ENCODE data around the gene TMEM132E. TPM values are rescaled to one million over a fixed set of nuclear protein-coding genes. Genes with fewer than 3 reads are reported as not detected.
A peak's percentile ranks its signal among the peaks of the same experiment; 100 is the strongest.

TMEM132E gene
- total and polyA plus RNA-seq, 2 of the 4 experiments (the other 2 are of a cell fraction): not detected

DNA sequence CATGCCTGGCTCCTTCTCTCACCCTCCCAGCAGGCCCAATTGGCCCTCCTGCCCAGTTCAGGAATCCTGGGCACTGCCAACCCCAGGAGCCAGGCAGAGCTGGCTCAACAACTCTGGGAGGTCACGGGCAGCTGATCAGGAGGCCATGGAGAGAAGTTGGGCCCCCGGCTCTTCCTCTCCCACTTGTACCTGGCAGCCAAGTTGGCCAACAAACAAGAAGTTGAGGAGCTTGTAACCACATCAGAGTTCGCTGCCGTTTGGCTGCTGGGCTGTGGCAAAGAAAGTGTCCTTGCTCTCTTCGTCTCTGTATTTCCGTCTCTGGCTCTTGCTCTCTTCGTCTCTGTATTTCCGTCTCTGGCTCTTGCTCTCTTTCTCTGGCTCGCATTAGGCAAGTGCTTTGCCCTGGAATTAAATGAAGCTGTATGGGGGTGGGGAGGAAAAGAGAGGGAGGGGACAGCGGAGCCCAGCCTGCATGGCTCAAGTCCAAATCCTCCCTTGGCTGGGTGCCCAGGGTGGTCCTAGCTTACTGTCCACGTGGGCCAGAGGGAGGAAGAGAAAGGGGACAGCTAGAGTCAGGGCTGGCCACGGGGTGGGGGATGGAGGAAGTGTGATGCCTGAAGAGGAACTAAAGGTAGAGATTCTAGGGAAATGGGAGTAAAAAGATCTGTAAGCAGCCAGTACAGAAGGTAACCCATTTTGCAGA, 7.8 kb upstream of the TMEM132E start:
- CTCF ChIA-PET: no interaction called here
- H2BK15ac ChIP-seq (ENCODE audit: low read depth, low read length): no peak overlapping the region

More for the DNA sequence above, 7.8 kb upstream of the TMEM132E start:
- Histone ChIP-seq H4K91ac (ENCODE audit: insufficient read depth, low read depth, low read length) (no peak overlapping the region), H4K8ac (ENCODE audit: low read depth in 2 of 2, low read length in 2 of 2) (no peak overlapping the region), H3K4me3 (ENCODE audit: insufficient read depth, low read depth, low read length) (no peak overlapping the region), H2BK5ac (ENCODE audit: low read depth, low read length, poor library complexity, severe bottlenecking) (no peak overlapping the region), H3K27me3 (ENCODE audit: control insufficient read depth, insufficient read depth, low read length) (peaks cover 4% of the 10 kb centered on the region), H2BK20ac (ENCODE audit: low read depth, low read length) (no peak overlapping the region), H3K14ac (replicated peaks; ENCODE audit: low read depth, low read length) (no peak overlapping the region), H3K27ac (ENCODE audit: insufficient read depth, low read length) (no peak overlapping the region), H4K5ac (ENCODE audit: low read depth, low read length) (no peak overlapping the region), H3K4me1 (ENCODE audit: control insufficient read depth, insufficient read depth, low read length) (no peaks in the 10 kb centered on the region), H2AFZ (replicated peaks; ENCODE audit: low read length, poor library complexity) (no peak overlapping the region), H3K4me2 (ENCODE audit: low read depth, low read length) (no peak overlapping the region), H3K4ac (ENCODE audit: low read depth, low read length) (no peak overlapping the region), H3K56ac (ENCODE audit: extremely low read depth, insufficient read depth, low read length) (no peak overlapping the region), H3K23ac (ENCODE audit: low read depth, low read length) (no peak overlapping the region), H3K79me1 (ENCODE audit: low read depth in 1 of 2, low read length in 2 of 2) (no peaks in the 10 kb centered on the region), H2AK5ac (ENCODE audit: low read depth, low read length) (no peak overlapping the region), H3K9me1 (ENCODE audit: insufficient read depth, low read length) (no peaks in the 10 kb centered on the region), H3K36me3 (ENCODE audit: control insufficient read depth, insufficient read depth, low read length) (no peaks in the 10 kb centered on the region), H4K20me1 (ENCODE audit: insufficient read depth, low read length) (no peaks in the 10 kb centered on the region), H3K18ac (ENCODE audit: low read depth, low read length) (no peak overlapping the region), H2AK9ac (replicated peaks; ENCODE audit: low read depth, low read length, poor library complexity) (peak overlapping the region; percentile 34), H3K9me3 (ENCODE audit: control insufficient read depth, insufficient read depth, low read length) (no peaks in the 10 kb centered on the region), H2BK120ac (ENCODE audit: low read depth, low read length) (no peak overlapping the region), H3K9ac (ENCODE audit: low read depth, low read length) (no peak overlapping the region)
- POLR2A ChIA-PET (ENCODE audit: unreplicated experiment): no interaction called here
- ATAC-seq (ENCODE audit: low read depth): no peak
- intact Hi-C loops (cut with micrococcal nuclease) (no loop called here), dilution Hi-C loops (cut with HindIII; ENCODE audit: low sequenced_read_pairs, unreplicated experiment) (no loop called here), in situ Hi-C loops (cut with MboI; ENCODE audit: low sequenced_read_pairs) (no loop called here)
- no TSS peak for BruUV-seq (replicated peaks)
- DNase-seq: no peak
- no peak for TF ChIP-seq RFX5 (IDR thresholded peaks at IDR 0.05; ENCODE audit: low read depth, low read length)
- TF ChIP-seq MAZ (IDR thresholded peaks at IDR 0.05; ENCODE audit: borderline replicate concordance, low read depth, low read length): no peak
- no peak for TF ChIP-seq FOS (IDR thresholded peaks at IDR 0.05; ENCODE audit: low read depth, low read length)
- TF ChIP-seq RCOR1 (IDR thresholded peaks at IDR 0.05; ENCODE audit: insufficient replicate concordance, low read length): no peak
- TF ChIP-seq CEBPB (IDR thresholded peaks at IDR 0.05; ENCODE audit: low read depth, low read length): no peak
- TF ChIP-seq RAD21 (IDR thresholded peaks at IDR 0.05; ENCODE audit: low read length): no peak
- TF ChIP-seq CHD1 (IDR thresholded peaks at IDR 0.05; ENCODE audit: low read depth, low read length): no peak
- TF ChIP-seq, protein P1, sequence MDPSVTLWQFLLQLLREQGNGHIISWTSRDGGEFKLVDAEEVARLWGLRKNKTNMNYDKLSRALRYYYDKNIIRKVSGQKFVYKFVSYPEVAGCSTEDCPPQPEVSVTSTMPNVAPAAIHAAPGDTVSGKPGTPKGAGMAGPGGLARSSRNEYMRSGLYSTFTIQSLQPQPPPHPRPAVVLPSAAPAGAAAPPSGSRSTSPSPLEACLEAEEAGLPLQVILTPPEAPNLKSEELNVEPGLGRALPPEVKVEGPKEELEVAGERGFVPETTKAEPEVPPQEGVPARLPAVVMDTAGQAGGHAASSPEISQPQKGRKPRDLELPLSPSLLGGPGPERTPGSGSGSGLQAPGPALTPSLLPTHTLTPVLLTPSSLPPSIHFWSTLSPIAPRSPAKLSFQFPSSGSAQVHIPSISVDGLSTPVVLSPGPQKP (IDR thresholded peaks at IDR 0.05; ENCODE audit: borderline replicate concordance, low read depth, low read length): no peak
- TF ChIP-seq, protein P2, sequence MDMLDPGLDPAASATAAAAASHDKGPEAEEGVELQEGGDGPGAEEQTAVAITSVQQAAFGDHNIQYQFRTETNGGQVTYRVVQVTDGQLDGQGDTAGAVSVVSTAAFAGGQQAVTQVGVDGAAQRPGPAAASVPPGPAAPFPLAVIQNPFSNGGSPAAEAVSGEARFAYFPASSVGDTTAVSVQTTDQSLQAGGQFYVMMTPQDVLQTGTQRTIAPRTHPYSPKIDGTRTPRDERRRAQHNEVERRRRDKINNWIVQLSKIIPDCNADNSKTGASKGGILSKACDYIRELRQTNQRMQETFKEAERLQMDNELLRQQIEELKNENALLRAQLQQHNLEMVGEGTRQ (IDR thresholded peaks at IDR 0.05; ENCODE audit: low read depth, low read length): no peak
- no peak for TF ChIP-seq SMC3 (IDR thresholded peaks at IDR 0.05; ENCODE audit: low read depth, low read length)
- TF ChIP-seq BHLHE40 (IDR thresholded peaks at IDR 0.05; ENCODE audit: low read depth, low read length): no peak
- TF ChIP-seq POLR2A (IDR thresholded peaks at IDR 0.05; ENCODE audit: low read depth, low read length): no peak
- no peak for TF ChIP-seq MXI1 (IDR thresholded peaks at IDR 0.05; ENCODE audit: borderline replicate concordance, low read depth, low read length)
- 0% methylated on average over 2 of the region's 12 CpGs; no CpG with 5 or more reads in 1 of the 2 experiments for WGBS, 2 experiments (ENCODE audit: extremely low coverage in 2 of 2, insufficient read length in 1 of 2)

Data from IMR-90 (cell line).